Measurements from ENCODE around the gene YAP1. TPM values are rescaled to one million over a fixed set of nuclear protein-coding genes. Genes with fewer than 3 reads are reported as not detected.
A peak's percentile ranks its signal among the peaks of the same experiment; 100 is the strongest.

YAP1 gene
- total and polyA plus RNA-seq, 11 donors = 15.2 to 93.0 (median 71.5) TPM

GRCh38 chr11:102177126-102177525 lies 66.9 kb downstream of the YAP1 start:
- no peaks in the 10 kb centered on the region for H3K27me3 ChIP-seq
- ATAC-seq (no peak), DNase-seq (no peak)
- H3K4me1 ChIP-seq = peaks cover 0 to 5% (median 0%) of the 10 kb centered on the region in 12 donors
- H3K36me3 ChIP-seq = peaks cover 0 to 30% (median 7%) of the 10 kb centered on the region in 9 donors
- 91 to 98% (median 95%) methylated on average over 2 of the region's 2 CpGs for WGBS, 4 donors
- no peak for TF ChIP-seq POLR2A (IDR thresholded peaks at IDR 0.05)
- TF ChIP-seq CTCF (IDR thresholded peaks at IDR 0.05) = no peak
- peak overlapping the region in 1 of 12 donors; percentile 49 for H3K27ac ChIP-seq
- H3K9me3 ChIP-seq = no peaks in the 10 kb centered on the region
- intact Hi-C loops (cut with DNase I) = no loop called here
- H3K4me3 ChIP-seq = no peak overlapping the region

- H3K27me3 ChIP-seq = no peaks in the 10 kb centered on the region
- no peak for DNase-seq
- 70 to 87% (median 80%) methylated on average over 4 of the region's 4 CpGs for WGBS, 4 donors
- peak overlapping the region in 3 of 12 donors; percentile 49 to 69 (median 58) for H3K27ac ChIP-seq
- peaks cover 0 to 5% (median 0%) of the 10 kb centered on the region in 12 donors for H3K4me1 ChIP-seq
- intact Hi-C loops (cut with DNase I) = no loop called here
- H3K9me3 ChIP-seq = no peaks in the 10 kb centered on the region
- peak in 2 of 4 donors; percentile 77 to 93 for ATAC-seq
- no peak overlapping the region for H3K4me3 ChIP-seq
- no peak for TF ChIP-seq CTCF (IDR thresholded peaks at IDR 0.05)
- no peak for TF ChIP-seq POLR2A (IDR thresholded peaks at IDR 0.05)
- H3K36me3 ChIP-seq = peaks cover 0 to 31% (median 7%) of the 10 kb centered on the region in 9 donors
Observed at GRCh38 chr11:102177974-102178631, 67.9 kb downstream of the YAP1 start.

- Histone ChIP-seq H3K27ac (no peak overlapping the region), H3K9me3 (no peaks in the 10 kb centered on the region), H3K4me1 (peaks cover 0 to 8% (median 0%) of the 10 kb centered on the region in 12 donors), H3K36me3 (peaks cover 0 to 30% (median 5%) of the 10 kb centered on the region in 9 donors), H3K4me3 (no peak overlapping the region), H3K27me3 (no peaks in the 10 kb centered on the region)
- DNase-seq = no peak
- 85 to 90% (median 88%) methylated on average over 4 of the region's 4 CpGs for WGBS, 4 donors
- intact Hi-C loops (cut with DNase I) = no loop called here
- ATAC-seq = no peak
- TF ChIP-seq POLR2A (IDR thresholded peaks at IDR 0.05) = no peak
- TF ChIP-seq CTCF (IDR thresholded peaks at IDR 0.05) = no peak
Observed at GRCh38 chr11:102179371-102179770, 69.1 kb downstream of the YAP1 start.

DNA sequence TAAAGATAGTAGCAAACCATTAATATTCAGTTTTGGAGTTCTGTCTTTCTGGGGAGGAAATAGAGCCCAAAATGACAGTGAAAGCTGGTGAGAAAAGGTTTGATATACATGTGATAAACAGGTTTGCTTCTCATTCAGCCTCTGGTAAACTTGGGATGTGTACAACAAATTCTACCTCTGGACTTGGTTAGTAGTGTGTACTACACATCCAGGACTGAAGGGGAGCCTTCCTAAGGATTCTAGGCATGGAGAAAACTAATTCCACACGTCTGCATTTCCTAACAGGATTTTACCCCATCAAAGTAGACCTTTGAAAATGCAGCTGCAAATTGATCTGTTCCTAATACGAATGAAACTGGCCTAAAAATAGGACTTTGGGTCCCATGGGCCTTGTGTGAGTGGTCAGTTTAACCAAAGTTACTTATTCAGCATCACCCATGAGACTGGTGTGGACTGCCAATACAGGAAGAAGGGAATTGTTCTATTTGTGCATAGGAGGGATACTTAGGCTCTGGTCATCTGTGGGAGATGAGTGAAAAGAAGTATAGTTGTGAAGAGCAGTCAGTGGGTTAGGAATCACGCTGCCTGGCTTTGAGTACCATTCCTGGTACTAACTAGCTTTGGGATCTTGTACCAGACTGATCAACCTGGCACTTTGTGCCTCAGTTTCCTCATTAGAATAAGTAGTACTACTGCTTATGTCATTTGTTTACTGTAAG lies 74.2 kb downstream of the YAP1 start:
- Histone ChIP-seq H3K27me3 (no peaks in the 10 kb centered on the region), H3K27ac (no peak overlapping the region), H3K9me3 (no peaks in the 10 kb centered on the region), H3K4me1 (peaks cover 0 to 32% (median 17%) of the 10 kb centered on the region in 12 donors), H3K36me3 (peaks cover 0 to 12% (median 0%) of the 10 kb centered on the region in 9 donors), H3K4me3 (no peak overlapping the region)
- 63 to 78% (median 69%) methylated on average over 3 of the region's 3 CpGs for whole genome bisulfite sequencing, 4 donors
- ATAC-seq (no peak), DNase-seq (no peak)
- intact Hi-C loops (cut with DNase I) = loop anchor here in 1 of 10 donors (5.0 kb wide), 1 partner anchor 47 kb away; no protein-coding TSS in a partner anchor
- TF ChIP-seq CTCF (IDR thresholded peaks at IDR 0.05) = no peak

Data from heart left ventricle (tissue), 16 donors.